CD14-positive monocyte (primary cell): ENCODE measurements around the gene BCO1. TPM values are rescaled to one million over a fixed set of nuclear protein-coding genes. Genes with fewer than 3 reads are reported as not detected.

Experiments
- DNase-seq, 3 donors: peaks; one replicate each; pipeline ENCODE4 v3.0.0-alpha.2; 2011 to 2022
- H2AFZ ChIP-seq: 2 replicates; pipeline ENCODE4 v1.6.0; 2012; ENCODE audit warnings: mild to moderate bottlenecking, low read depth, low read length, inconsistent platforms; ENCODE audit not compliant: insufficient read depth, poor library complexity, severe bottlenecking
- H3K27ac ChIP-seq, 2 donors: 1 replicate in 1 of 2; 2 replicates in 1 of 2; pipeline ENCODE4 v1.5.1; 2012 to 2013; ENCODE audit warnings: low read length in 2 of 2, control low read depth in 1 of 2, inconsistent platforms in 1 of 2, low read depth in 1 of 2, mild to moderate bottlenecking in 1 of 2
- H3K27me3 ChIP-seq, 2 donors: one replicate each; pipeline versions ENCODE4 v1.6.0 to v1.6.1; 2011 to 2013; ENCODE audit warnings: low read length in 2 of 2; ENCODE audit not compliant: control insufficient read depth in 2 of 2, insufficient read depth in 2 of 2
- H3K36me3 ChIP-seq, 2 donors: replicated peaks in 1 of 2; 1 replicate in 1 of 2; 2 replicates in 1 of 2; pipeline versions ENCODE4 v1.5.1 to v1.6.1; 2012 to 2013; ENCODE audit warnings: low read length in 2 of 2, control low read depth in 1 of 2, inconsistent platforms in 1 of 2, mild to moderate bottlenecking in 1 of 2; ENCODE audit not compliant: insufficient read depth in 2 of 2, control insufficient read depth in 1 of 2
- H3K4me1 ChIP-seq, 2 donors: 1 replicate in 1 of 2; 2 replicates in 1 of 2; pipeline versions ENCODE4 v1.5.1 to v1.6.1; 2012 to 2013; ENCODE audit warnings: low read length in 2 of 2, control low read depth in 1 of 2, inconsistent platforms in 1 of 2, mild to moderate bottlenecking in 1 of 2, moderate library complexity in 1 of 2; ENCODE audit not compliant: insufficient read depth in 2 of 2, control insufficient read depth in 1 of 2
- H3K4me2 ChIP-seq: replicated peaks from 2 replicates; pipeline ENCODE3; 2012; ENCODE audit warnings: low read length, moderate library complexity, mild to moderate bottlenecking; ENCODE audit not compliant: poor library complexity, severe bottlenecking; ENCODE audit errors: extremely low read depth
- H3K4me3 ChIP-seq, 3 experiments: fragments of 200-600 bp in 1 of 3; sonication (generic) in 1 of 3; replicated peaks in 1 of 3; 1 replicate in 2 of 3; 2 replicates in 1 of 3; pipeline ENCODE4 v1.5.1; 2011 to 2013; ENCODE audit warnings: low read length in 3 of 3, mild to moderate bottlenecking in 3 of 3, control low read depth in 2 of 3, low read depth in 2 of 3, inconsistent platforms in 1 of 3, moderate library complexity in 1 of 3
- H3K79me2 ChIP-seq: 2 replicates; pipeline ENCODE4 v1.6.0; 2012; ENCODE audit warnings: mild to moderate bottlenecking, control low read depth, inconsistent platforms, low read length, moderate library complexity; ENCODE audit not compliant: insufficient read depth
- H3K9ac ChIP-seq: 2 replicates; pipeline ENCODE4 v1.6.0; 2017; ENCODE audit warnings: low read length, mild to moderate bottlenecking; ENCODE audit not compliant: insufficient read depth, poor library complexity, severe bottlenecking
- H3K9me3 ChIP-seq, 2 donors: replicated peaks in 1 of 2; 1 replicate in 1 of 2; 2 replicates in 1 of 2; pipeline versions ENCODE4 v1.5.1 to v1.6.1; 2012 to 2013; ENCODE audit warnings: low read length in 2 of 2, control low read depth in 1 of 2; ENCODE audit not compliant: control insufficient read depth in 1 of 2, insufficient read depth in 1 of 2
- H4K20me1 ChIP-seq: 2 replicates; pipeline ENCODE4 v1.6.0; 2012; ENCODE audit warnings: mild to moderate bottlenecking, low read length, control low read depth, moderate library complexity; ENCODE audit not compliant: insufficient read depth
- H3K27ac Mint-ChIP-seq, 7 donors: one replicate each; pipeline ENCODE4 v1.8.0; 2020; ENCODE audit warnings: mild to moderate bottlenecking in 7 of 7, mixed read lengths in 7 of 7, moderate library complexity in 6 of 7, inconsistent platforms in 2 of 7
- H3K27me3 Mint-ChIP-seq, 3 donors: one replicate each; pipeline ENCODE4 v1.8.0; 2021 to 2022; ENCODE audit warnings: low read depth in 3 of 3, mild to moderate bottlenecking in 3 of 3, mixed read lengths in 3 of 3, moderate library complexity in 3 of 3, inconsistent platforms in 1 of 3
- H3K36me3 Mint-ChIP-seq, 2 donors: one replicate each; pipeline ENCODE4 v1.8.0; 2020; ENCODE audit warnings: mixed read lengths in 2 of 2, inconsistent platforms in 1 of 2, mild to moderate bottlenecking in 1 of 2
- H3K4me1 Mint-ChIP-seq: one replicate; pipeline ENCODE4 v1.8.0; 2020; ENCODE audit warnings: mild to moderate bottlenecking, mixed read lengths
- H3K4me3 Mint-ChIP-seq, 2 donors: one replicate each; pipeline ENCODE4 v1.8.0; 2020; ENCODE audit warnings: mild to moderate bottlenecking in 2 of 2, mixed read lengths in 2 of 2, moderate library complexity in 1 of 2
- H3K9me3 Mint-ChIP-seq, 7 donors: one replicate each; pipeline ENCODE4 v1.8.0; 2020 to 2022; ENCODE audit warnings: mixed read lengths in 7 of 7, mild to moderate bottlenecking in 6 of 7, moderate library complexity in 6 of 7, inconsistent platforms in 2 of 7
- CTCF ChIP-seq: fragments of 200-600 bp; IDR thresholded peaks from one replicate; pipeline ENCODE4 v1.8.0; 2022; ENCODE audit warnings: antibody characterized with exemption, mild to moderate bottlenecking
- WGBS: methylation state at CpG from one replicate; pipeline ENCODE4 v1.1.5; 2013; ENCODE audit warnings: missing lambda C conversion rate; ENCODE audit not compliant: insufficient coverage; 5-methylcytosine and 5-hydroxymethylcytosine counted together
- intact Hi-C, 2 donors: fragments of 100-400 bp; cut with micrococcal nuclease; formaldehyde crosslinking; loops; one replicate each; pipeline versions ENCODE4 v1.15.0 to v1.15.1; 2023
- polyA plus RNA-seq, 3 donors: library from polyadenylated mRNA; depleted of rRNA in 1 of 3; unstranded in 2 of 3; stranded (reverse) in 1 of 3; fragments of 300-500 nt in 2 of 3; fragments of >200 nt in 1 of 3; fragmentation: Illumina TruSeq in 2 of 3; gene quantifications; 1 replicate in 2 of 3; 2 replicates in 1 of 3; pipeline ENCODE4 v1.2.3, GENCODE V29; 2012 to 2021

The BCO1 gene
- polyA plus RNA-seq, 3 donors, result not detected

GRCh38 chr16:81321536-81321935, 83.0 kb downstream of the BCO1 start:
- H3K4me1 Mint-ChIP-seq, result peaks cover 4% of the 10 kb centered on the region
- H3K27me3 Mint-ChIP-seq, result peaks cover 0 to 3% (median 1%) of the 10 kb centered on the region in 3 donors
- peaks cover 18% of the 10 kb centered on the region for H4K20me1 ChIP-seq

DNA sequence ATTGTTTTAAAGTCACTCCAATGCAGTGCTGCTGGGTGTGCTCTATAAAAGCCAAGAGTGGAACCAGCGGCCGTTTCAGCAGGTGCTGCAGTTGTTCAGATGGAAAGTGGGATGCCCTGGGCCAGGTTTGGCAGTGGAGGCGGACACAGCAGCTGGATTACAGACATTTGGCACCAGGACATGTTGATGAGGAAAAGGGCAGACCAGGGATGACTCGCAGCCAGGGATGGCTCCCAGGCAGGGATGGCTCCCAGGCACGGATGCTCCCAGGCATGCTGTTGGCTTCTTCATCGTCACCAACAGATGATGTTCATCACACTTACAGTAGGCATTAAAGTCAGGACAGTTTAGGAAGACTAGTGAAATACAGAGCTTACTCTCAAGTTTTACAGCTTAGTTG, 86.3 kb downstream of the BCO1 start:
- H3K4me2 ChIP-seq, result no peak overlapping the region
- peaks cover 0 to 2% of the 10 kb centered on the region in 2 donors for H3K36me3 ChIP-seq
- WGBS, result 100% methylated on average over 3 of the region's 6 CpGs
- H2AFZ ChIP-seq, result no peak overlapping the region
- no peaks in the 10 kb centered on the region for H3K9me3 ChIP-seq
- H3K4me1 Mint-ChIP-seq, result no peaks in the 10 kb centered on the region
- H3K27me3 Mint-ChIP-seq, result peaks cover 0 to 1% (median 0%) of the 10 kb centered on the region in 3 donors
- intact Hi-C loops, result no loop called here
- no peak overlapping the region for H3K4me3 Mint-ChIP-seq
- no peak for TF ChIP-seq CTCF
- DNase-seq, result no peak
- no peak overlapping the region for H3K27ac Mint-ChIP-seq
- peaks cover 0 to 3% of the 10 kb centered on the region in 2 donors for H3K36me3 Mint-ChIP-seq
- H3K4me3 ChIP-seq, result no peak overlapping the region
- no peak overlapping the region for H3K9ac ChIP-seq
- H3K9me3 Mint-ChIP-seq, result peaks cover 0 to 2% (median 0%) of the 10 kb centered on the region in 7 donors
- H3K27ac ChIP-seq, result no peak overlapping the region
- H3K4me1 ChIP-seq, result no peaks in the 10 kb centered on the region
- H4K20me1 ChIP-seq, result peaks cover 21% of the 10 kb centered on the region
- H3K79me2 ChIP-seq, result peaks cover 14% of the 10 kb centered on the region
- no peaks in the 10 kb centered on the region for H3K27me3 ChIP-seq

More at GRCh38 chr16:81321536-81321935, 83.0 kb downstream of the BCO1 start:
- Histone ChIP-seq H3K9ac (no peak overlapping the region), H2AFZ (no peak overlapping the region), H3K27ac (no peak overlapping the region), H3K4me3 (no peak overlapping the region), H3K36me3 (peaks cover 0 to 2% of the 10 kb centered on the region in 2 donors), H3K9me3 (no peaks in the 10 kb centered on the region), H3K79me2 (peaks cover 22% of the 10 kb centered on the region), H3K4me1 (no peaks in the 10 kb centered on the region), H3K27me3 (no peaks in the 10 kb centered on the region), H3K4me2 (no peak overlapping the region)
- Mint-ChIP-seq H3K36me3 (peaks cover 0 to 3% of the 10 kb centered on the region in 2 donors), H3K27ac (no peak overlapping the region), H3K9me3 (peaks cover 0 to 2% (median 0%) of the 10 kb centered on the region in 7 donors), H3K4me3 (no peak overlapping the region)
- no CpG with 5 or more reads among the region's 5 CpGs for WGBS
- no peak for DNase-seq
- TF ChIP-seq CTCF, result no peak
- intact Hi-C loops, result no loop called here
